Measurements from ENCODE around the gene IQSEC1.

IQSEC1 gene

DNA sequence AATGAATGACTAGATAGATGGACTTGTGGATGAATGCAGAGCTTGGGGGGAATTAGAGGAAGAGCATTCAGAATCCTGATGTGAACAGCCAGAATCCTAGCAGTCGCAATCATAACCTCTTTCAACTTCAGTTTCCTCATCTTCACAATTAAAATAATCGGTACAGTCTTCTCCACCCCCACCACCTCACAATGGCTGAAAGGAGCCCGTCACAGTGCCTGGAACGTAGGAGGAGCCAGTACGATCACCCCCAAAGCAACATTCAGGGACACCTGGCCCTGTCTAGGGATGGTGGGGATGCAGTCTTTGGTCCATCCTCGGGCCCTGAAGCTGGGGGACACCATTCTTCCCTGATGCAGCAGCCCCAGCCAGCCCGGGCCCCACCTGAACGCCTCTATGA, 151.5 kb downstream of the IQSEC1 start:
- peaks cover 26% of the 10 kb centered on the region for H3K4me1 ChIP-seq

GRCh38 chr3:12920967-12921366, 152.3 kb downstream of the IQSEC1 start:
- H3K4me3 ChIP-seq (ENCODE audit: low read depth, low read length), result no peak overlapping the region
- H3K27me3 ChIP-seq (ENCODE audit: control insufficient read depth, insufficient read depth, low read length), result no peaks in the 10 kb centered on the region
- no peak overlapping the region for H2AFZ ChIP-seq
- TF ChIP-seq, protein P1, sequence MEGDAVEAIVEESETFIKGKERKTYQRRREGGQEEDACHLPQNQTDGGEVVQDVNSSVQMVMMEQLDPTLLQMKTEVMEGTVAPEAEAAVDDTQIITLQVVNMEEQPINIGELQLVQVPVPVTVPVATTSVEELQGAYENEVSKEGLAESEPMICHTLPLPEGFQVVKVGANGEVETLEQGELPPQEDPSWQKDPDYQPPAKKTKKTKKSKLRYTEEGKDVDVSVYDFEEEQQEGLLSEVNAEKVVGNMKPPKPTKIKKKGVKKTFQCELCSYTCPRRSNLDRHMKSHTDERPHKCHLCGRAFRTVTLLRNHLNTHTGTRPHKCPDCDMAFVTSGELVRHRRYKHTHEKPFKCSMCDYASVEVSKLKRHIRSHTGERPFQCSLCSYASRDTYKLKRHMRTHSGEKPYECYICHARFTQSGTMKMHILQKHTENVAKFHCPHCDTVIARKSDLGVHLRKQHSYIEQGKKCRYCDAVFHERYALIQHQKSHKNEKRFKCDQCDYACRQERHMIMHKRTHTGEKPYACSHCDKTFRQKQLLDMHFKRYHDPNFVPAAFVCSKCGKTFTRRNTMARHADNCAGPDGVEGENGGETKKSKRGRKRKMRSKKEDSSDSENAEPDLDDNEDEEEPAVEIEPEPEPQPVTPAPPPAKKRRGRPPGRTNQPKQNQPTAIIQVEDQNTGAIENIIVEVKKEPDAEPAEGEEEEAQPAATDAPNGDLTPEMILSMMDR (IDR thresholded peaks at IDR 0.05), result no peak
- H3K4me2 ChIP-seq (ENCODE audit: low read length), result no peak overlapping the region
- peaks cover 25% of the 10 kb centered on the region for H3K79me2 ChIP-seq
- H3K36me3 ChIP-seq (ENCODE audit: control insufficient read depth, insufficient read depth, low read length), result no peaks in the 10 kb centered on the region
- no peak overlapping the region for H3K27ac ChIP-seq
- peaks cover 20% of the 10 kb centered on the region for H3K4me1 ChIP-seq
- no peaks in the 10 kb centered on the region for H3K9me3 ChIP-seq (ENCODE audit: control insufficient read depth, low read length)
- no peak overlapping the region for H3K9ac ChIP-seq

More for the DNA sequence above, 151.5 kb downstream of the IQSEC1 start:
- H3K27ac ChIP-seq, result no peak overlapping the region
- no peak overlapping the region for H3K4me3 ChIP-seq (ENCODE audit: low read depth, low read length)
- H2AFZ ChIP-seq, result no peak overlapping the region
- no peaks in the 10 kb centered on the region for H3K36me3 ChIP-seq (ENCODE audit: control insufficient read depth, insufficient read depth, low read length)
- H3K9ac ChIP-seq, result no peak overlapping the region
- H3K9me3 ChIP-seq (ENCODE audit: control insufficient read depth, low read length), result no peaks in the 10 kb centered on the region
- TF ChIP-seq, protein P1 (IDR thresholded peaks at IDR 0.05), result no peak
- no peaks in the 10 kb centered on the region for H3K27me3 ChIP-seq (ENCODE audit: control insufficient read depth, insufficient read depth, low read length)
- peaks cover 27% of the 10 kb centered on the region for H3K79me2 ChIP-seq
- no peak overlapping the region for H3K4me2 ChIP-seq (ENCODE audit: low read length)

DNA sequence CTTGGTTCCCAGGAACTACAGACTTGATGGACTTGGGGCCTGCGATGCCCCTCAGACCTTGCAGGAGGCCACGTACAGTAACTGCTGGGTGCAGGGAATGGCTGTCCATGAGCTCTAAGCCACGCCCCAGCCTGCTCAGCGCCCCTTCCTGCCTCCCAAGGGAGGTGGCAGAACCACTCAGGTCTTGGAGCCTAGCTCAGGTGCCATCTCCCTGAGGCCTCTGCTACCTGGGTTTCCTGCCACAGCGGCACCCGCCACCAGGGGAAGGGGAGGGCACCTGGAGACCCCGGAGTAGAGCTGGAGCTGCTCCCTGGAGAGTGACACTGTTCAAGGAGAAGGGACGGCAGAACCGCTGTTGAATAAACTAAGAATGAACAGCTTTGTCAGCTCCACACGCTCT, 154.0 kb downstream of the IQSEC1 start:
- H3K4me2 ChIP-seq (ENCODE audit: low read length), result no peak overlapping the region
- no peaks in the 10 kb centered on the region for H3K9me3 ChIP-seq (ENCODE audit: control insufficient read depth, low read length)
- H2AFZ ChIP-seq, result no peak overlapping the region
- no peaks in the 10 kb centered on the region for H3K36me3 ChIP-seq (ENCODE audit: control insufficient read depth, insufficient read depth, low read length)
- H3K27me3 ChIP-seq (ENCODE audit: control insufficient read depth, insufficient read depth, low read length), result no peaks in the 10 kb centered on the region
- peaks cover 3% of the 10 kb centered on the region for H3K4me1 ChIP-seq
- H3K79me2 ChIP-seq, result peaks cover 10% of the 10 kb centered on the region
- no peak overlapping the region for H3K9ac ChIP-seq
- no peak overlapping the region for H3K4me3 ChIP-seq (ENCODE audit: low read depth, low read length)
- no peak overlapping the region for H3K27ac ChIP-seq
- TF ChIP-seq, protein P1 (IDR thresholded peaks at IDR 0.05), result no peak

DNA sequence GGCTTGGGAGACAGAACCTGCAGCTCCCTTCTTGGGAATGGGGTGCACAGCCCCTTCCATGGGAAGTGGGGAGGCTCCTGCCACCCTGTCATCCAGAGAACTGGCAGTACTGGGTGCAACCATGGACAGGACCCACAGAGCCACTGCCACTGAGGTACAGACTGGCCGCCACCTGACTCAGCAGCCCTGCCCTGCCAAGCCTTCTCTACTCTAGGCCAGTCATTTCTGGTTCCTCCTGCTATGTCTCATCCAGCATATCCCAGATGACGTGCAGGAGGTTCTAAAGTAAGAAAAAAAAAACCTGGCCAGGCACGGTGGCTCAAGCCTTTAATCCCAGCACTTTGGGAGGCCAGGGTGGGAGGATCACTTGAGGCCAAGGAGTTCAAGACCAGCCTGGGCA, 155.0 kb downstream of the IQSEC1 start:
- Histone ChIP-seq H3K4me1 (no peaks in the 10 kb centered on the region), H3K9ac (no peak overlapping the region), H3K36me3 (ENCODE audit: control insufficient read depth, insufficient read depth, low read length) (no peaks in the 10 kb centered on the region)

GRCh38 chr3:12916159-12916558, 157.1 kb downstream of the IQSEC1 start:
- no peak overlapping the region for H2AFZ ChIP-seq
- H3K9me3 ChIP-seq (ENCODE audit: control insufficient read depth, low read length), result no peaks in the 10 kb centered on the region
- no peak overlapping the region for H3K4me2 ChIP-seq (ENCODE audit: low read length)
- no peaks in the 10 kb centered on the region for H3K4me1 ChIP-seq
- no peak overlapping the region for H3K27ac ChIP-seq
- no peak overlapping the region for H3K9ac ChIP-seq
- TF ChIP-seq, protein P1 (IDR thresholded peaks at IDR 0.05), result no peak
- no peak overlapping the region for H3K4me3 ChIP-seq (ENCODE audit: low read depth, low read length)
- no peaks in the 10 kb centered on the region for H3K27me3 ChIP-seq (ENCODE audit: control insufficient read depth, insufficient read depth, low read length)
- H3K79me2 ChIP-seq, result peaks cover 14% of the 10 kb centered on the region
- H3K36me3 ChIP-seq (ENCODE audit: control insufficient read depth, insufficient read depth, low read length), result no peaks in the 10 kb centered on the region

More for the DNA sequence above, 155.0 kb downstream of the IQSEC1 start:
- no peaks in the 10 kb centered on the region for H3K9me3 ChIP-seq (ENCODE audit: control insufficient read depth, low read length)
- no peaks in the 10 kb centered on the region for H3K27me3 ChIP-seq (ENCODE audit: control insufficient read depth, insufficient read depth, low read length)
- H2AFZ ChIP-seq, result no peak overlapping the region
- no peak overlapping the region for H3K4me3 ChIP-seq (ENCODE audit: low read depth, low read length)
- no peak overlapping the region for H3K27ac ChIP-seq
- peaks cover 5% of the 10 kb centered on the region for H3K79me2 ChIP-seq
- H3K4me2 ChIP-seq (ENCODE audit: low read length), result no peak overlapping the region
- TF ChIP-seq, protein P1 (IDR thresholded peaks at IDR 0.05), result no peak

All from parathyroid adenoma (tissue), 2 donors.